GM15510 (cell line): ENCODE measurements around the gene LITAFD.

ENCODE experiments used
- POLR2A ChIP-seq: IDR thresholded peaks from 3 replicates; pipeline ENCODE4 v1.6.1; 2011; ENCODE audit warnings: borderline replicate concordance; ENCODE audit not compliant: insufficient read length; ENCODE audit errors: extremely low read depth

LITAFD gene

GRCh38 chr16:8882041-8882617 lies at the start of gene LITAFD:
LITAFD (plus strand) TSS chr16:8882351; CDS start chr16:8884356, 2,005 bp downstream.
- no peak for TF ChIP-seq POLR2A

DNA sequence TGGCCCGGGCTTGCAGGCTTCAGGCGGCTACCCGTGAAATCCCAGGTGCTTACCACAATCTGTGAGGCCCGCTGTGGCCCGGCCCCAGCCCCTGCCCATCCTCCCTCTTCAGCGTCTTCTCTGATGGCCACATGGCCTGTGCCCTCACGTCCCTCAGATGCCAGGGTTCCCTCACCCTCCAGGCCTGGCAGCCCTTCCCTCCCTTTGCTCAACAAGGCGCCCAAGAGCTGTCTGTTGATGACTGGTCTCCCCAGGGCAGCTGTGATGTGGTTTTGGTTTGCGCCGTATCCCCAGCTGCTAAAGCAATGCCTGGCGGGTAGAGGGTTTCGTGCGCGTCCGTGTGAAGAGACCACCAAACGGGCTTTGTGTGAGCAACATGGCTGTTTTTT lies 49.4 kb upstream of the LITAFD start:
- TF ChIP-seq POLR2A, result no peak

DNA sequence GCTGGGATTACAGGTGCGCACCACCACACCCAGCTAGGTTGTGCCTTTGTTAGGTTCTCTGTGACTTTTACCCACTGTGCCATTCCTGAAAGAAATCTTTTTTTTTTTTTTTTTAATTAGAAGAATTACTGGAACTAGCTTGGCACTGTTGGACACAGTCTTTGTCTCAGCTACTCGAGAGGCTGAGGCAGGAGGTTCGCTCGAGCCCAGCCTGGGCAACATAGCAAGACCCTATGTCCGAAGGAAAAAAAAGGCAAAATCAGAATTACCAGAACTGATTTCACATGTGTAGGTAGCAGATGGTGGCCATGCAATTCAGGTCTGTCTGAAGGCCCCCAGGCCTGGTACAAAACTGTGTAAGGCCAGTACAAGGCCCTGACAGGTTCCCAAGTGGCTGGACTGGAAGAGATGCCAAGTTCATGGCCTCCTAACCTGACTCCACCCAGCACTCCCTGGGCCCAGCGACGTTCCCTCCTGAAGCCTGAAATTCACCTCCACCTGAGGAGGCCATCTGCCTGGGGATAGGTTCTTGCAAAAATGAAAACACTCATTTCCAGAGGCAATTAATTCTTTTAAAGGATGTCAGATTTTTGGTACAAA lies 36.4 kb upstream of the LITAFD start:
- TF ChIP-seq POLR2A, result no peak

DNA sequence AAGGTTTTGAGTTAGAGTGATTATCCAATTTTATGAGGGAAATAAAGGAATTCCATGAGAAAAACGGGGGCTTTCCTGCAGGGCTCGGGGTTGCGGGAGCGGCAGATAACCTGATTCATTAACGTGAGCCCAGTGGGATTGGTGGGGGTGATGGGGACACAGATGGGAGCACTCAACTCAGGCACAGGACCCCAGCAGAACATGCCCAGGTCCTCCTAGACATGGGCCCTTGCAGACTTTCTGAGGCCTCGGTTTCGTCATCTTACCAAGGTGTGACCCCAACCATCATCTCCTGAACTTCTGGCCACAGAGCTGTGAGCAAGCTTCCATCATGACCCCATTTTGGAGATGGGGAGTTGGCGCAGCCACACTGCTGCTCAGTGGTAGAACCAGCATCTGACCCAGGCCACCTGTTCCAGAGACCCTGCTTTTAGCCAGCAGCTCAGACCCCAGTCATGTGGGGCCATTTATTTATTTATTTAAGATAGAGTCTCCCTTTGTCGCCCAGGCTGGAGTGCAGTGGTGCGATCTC lies 35.7 kb upstream of the LITAFD start:
- TF ChIP-seq POLR2A, result no peak

GRCh38 chr16:8847145-8847544 lies 35.0 kb upstream of the LITAFD start:
- TF ChIP-seq POLR2A, result no peak

- TF ChIP-seq POLR2A, result no peak
These were observed 34.5 kb upstream of the LITAFD start for GRCh38 chr16:8847623-8848022.

DNA sequence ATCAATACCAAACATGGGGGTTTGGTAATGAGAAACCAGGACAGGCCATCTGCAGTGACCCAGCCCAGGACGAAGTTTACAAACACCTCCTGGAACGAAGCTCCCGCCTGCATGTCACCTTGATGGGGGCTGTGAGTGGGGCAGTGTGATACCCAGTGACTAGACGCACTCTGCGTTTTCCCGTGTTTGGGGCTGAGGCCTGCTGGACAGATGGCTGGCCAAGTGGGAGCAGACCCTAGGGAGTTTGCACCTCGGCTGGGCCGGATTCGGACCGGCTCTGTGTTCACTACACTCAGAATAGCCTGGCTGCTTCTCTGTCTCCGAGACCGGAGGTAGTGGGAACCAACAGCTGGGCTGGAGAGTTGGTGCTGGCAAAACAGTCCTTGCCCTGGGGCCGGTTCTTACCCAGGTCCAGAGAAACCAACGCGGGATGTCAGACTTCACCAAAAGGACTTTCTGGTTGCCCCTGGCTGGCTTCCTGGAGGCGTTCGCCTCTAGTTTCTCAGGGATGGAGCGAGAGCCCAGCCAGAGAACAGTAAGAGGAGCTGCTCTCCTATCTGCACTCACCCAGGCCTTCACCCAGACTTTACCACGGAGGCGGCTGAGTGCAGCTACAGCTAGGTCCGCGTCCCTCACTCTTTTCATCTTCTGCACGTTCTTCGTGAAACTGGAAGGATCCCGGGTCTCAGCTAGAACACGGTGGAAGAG lies 33.8 kb upstream of the LITAFD start:
- no peak for TF ChIP-seq POLR2A

GRCh38 chr16:8848939-8849391 lies 33.2 kb upstream of the LITAFD start:
- TF ChIP-seq POLR2A, result peak; percentile 3

GRCh38 chr16:8849411-8850011 lies 32.6 kb upstream of the LITAFD start:
- TF ChIP-seq POLR2A, result no peak

- TF ChIP-seq POLR2A, result no peak
These were observed 31.8 kb upstream of the LITAFD start for GRCh38 chr16:8850279-8850885.

DNA sequence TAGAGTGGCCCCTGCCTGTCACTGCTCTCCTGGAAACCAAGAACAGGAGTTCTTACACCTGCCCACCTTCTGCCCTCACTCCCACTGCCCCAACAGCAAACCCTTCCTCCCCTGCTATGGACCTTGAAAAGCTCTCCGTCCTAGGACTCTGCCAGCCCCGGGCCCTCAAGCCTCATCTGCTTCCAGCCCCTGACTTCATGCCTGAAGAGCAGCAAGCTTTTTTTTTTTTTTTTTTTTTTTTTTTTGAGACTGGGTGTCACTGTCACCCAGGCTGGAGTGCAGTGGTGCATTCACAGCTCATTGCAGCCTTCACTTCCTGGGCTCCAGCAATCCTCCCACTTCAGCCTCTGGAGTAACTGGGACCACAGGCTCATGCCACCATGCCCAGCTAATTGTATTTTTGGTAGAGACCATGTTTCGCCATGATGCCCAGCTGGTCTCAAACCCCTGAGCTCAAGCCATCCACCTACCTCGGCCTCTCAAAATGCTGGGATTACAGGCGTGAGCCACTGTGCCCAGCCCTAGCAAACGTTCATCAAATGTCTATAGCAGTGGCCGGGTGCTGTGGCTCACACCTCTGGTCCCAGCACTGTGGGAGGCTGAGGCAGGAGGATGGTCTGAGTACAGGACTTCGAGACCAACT lies 30.3 kb upstream of the LITAFD start:
- no peak for TF ChIP-seq POLR2A

DNA sequence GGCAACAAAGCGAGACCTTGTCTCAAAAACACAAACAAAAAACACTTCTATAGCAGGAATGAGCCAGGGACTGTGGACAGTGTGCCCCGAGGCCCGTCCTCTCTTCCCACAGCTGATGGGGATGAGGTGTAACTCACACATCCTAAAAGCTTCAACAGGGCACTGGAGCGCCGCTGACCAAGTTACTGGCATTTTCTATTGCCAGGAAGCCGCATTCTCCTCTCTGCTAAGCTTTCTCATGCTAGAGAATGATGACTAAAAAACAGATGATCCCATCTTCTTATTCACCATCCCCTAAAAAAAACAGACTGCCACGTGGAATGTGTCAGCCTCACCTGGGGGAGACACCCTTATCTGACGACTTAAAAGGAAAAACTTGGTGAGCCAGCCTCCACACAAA lies 29.6 kb upstream of the LITAFD start:
- no peak for TF ChIP-seq POLR2A

DNA sequence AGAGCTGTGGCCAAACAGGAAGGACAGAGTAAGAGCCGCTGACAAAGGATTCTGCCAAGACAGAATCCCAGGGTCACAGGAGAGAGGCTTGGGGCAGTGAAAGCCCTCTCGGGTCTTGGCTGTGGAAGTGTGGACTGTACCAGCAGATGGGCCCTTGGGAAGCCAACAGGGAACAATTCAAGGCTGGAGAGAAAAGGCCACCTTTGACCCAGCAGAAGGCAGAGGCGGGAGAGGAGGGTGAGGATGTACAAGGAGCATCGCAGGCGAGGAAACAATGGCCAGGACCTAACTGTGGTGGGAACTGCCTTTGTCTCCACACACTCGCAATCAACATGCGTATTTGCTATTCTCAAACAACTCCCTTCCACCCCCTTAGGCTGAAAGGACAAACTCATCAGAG lies 29.0 kb upstream of the LITAFD start:
- TF ChIP-seq POLR2A, result no peak

DNA sequence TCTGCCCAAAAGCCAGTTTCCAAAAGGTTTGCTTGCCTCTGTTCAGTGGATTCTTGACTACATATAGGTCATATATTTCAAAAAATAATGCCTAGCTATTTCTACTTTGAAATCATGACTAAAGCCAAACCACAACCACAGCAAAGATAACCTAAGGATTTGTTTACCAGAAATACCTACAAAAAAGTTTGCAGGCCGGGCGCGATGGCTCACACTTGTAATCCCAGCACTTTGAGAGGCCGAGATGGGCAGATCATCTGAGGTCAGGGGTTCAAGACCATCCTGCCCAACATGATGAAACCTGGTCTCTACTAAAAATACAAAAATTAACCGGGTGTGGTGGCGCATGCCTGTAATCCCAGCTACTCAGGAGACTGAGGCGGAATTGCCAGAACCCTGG lies 28.5 kb upstream of the LITAFD start:
- no peak for TF ChIP-seq POLR2A
